NK-92 treated with Interleukin-12 subunit alpha and Interleukin-12 subunit beta, amount 100 ng/mL, for 24 hours (cell line): ENCODE measurements around the gene SS18.

ENCODE experiments used
- DNase-seq: peaks from one replicate; lab custom pipeline; 2025; lab: John Stamatoyannopoulos, UW

Gene SS18

GRCh38 chr18:26002375-26002910 is 88.0 kb downstream of the SS18 start:
- DNase-seq: no peak

- no peak for DNase-seq
Observed at GRCh38 chr18:25998461-25998860, 92.0 kb downstream of the SS18 start.

- no peak for DNase-seq
Observed at GRCh38 chr18:25992566-25992965, 97.8 kb downstream of the SS18 start.

GRCh38 chr18:25990473-25990872 is 99.9 kb downstream of the SS18 start:
- DNase-seq: no peak

- DNase-seq: no peak
Observed at GRCh38 chr18:25985707-25986394, 104.6 kb downstream of the SS18 start.

- no peak for DNase-seq
Observed at GRCh38 chr18:25983730-25984129, 106.7 kb downstream of the SS18 start.

GRCh38 chr18:25982961-25983360 is 107.5 kb downstream of the SS18 start:
- no peak for DNase-seq

GRCh38 chr18:25982153-25982552 is 108.3 kb downstream of the SS18 start:
- DNase-seq: no peak

GRCh38 chr18:25979369-25980040 is 110.9 kb downstream of the SS18 start:
- DNase-seq: no peak

GRCh38 chr18:25976554-25976953 is 113.9 kb downstream of the SS18 start:
- no peak for DNase-seq

GRCh38 chr18:25974630-25975077 is 115.8 kb downstream of the SS18 start:
- no peak for DNase-seq
